Superior temporal gyrus (tissue), 1 donor: Measurements from ENCODE around the gene ARHGAP24.
"Not testable (repeated sequence)": the region's sequence is repeated elsewhere in the genome, so short reads cannot be mapped to it uniquely, and the experiment has no call there.

Experiments
- DNase-seq: peaks from one replicate; pipeline ENCODE4 v3.0.0-alpha.2; 2016; ENCODE audit errors: extremely low spot score

Gene ARHGAP24

GRCh38 chr4:85861064-85861765 is 386.3 kb downstream of the ARHGAP24 start:
- DNase-seq = no peak

GRCh38 chr4:85862896-85863295 is 387.9 kb downstream of the ARHGAP24 start:
- no peak for DNase-seq

- no peak for DNase-seq
These were observed 389.6 kb downstream of the ARHGAP24 start for GRCh38 chr4:85864259-85865205.

- DNase-seq = no peak
These were observed 390.3 kb downstream of the ARHGAP24 start for GRCh38 chr4:85865256-85865655.

DNA sequence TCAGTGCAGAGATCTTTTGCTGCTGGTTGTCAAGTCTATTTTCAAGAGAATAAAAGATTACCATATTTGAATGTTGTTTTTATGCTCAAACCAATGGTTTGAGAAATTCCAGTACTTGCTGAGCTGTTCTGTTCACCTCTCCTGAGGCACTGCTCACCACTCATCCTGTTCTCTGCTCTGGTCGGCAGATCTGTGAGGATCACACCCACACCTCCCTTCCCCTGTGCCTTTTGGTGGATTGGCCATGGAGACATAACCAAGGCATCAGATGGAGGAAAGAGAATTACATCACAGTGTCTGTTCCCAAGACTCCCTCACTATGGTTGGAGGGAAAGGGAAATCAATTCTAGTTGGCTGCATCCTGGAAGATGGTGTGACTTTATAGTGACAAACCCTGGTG is 391.6 kb downstream of the ARHGAP24 start:
- no peak for DNase-seq

DNA sequence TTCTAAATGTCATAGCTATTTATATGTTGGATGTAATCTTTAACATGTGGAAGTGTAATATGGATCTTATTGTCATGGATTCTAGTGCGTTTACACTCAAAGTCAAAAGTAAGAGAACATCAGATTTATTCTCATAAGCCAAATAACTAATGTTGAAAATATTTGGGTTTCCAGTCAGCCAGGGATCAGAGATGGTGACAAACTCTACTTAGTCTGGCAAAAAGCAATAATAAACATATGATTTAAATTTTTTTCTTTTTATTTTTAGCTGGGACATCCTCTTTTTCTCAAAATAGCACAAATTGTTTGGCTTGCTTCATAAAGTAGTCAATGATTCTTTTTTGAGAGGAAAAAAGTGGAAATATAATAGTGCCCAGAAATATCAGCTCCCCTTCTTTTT is 392.3 kb downstream of the ARHGAP24 start:
- no peak for DNase-seq

DNA sequence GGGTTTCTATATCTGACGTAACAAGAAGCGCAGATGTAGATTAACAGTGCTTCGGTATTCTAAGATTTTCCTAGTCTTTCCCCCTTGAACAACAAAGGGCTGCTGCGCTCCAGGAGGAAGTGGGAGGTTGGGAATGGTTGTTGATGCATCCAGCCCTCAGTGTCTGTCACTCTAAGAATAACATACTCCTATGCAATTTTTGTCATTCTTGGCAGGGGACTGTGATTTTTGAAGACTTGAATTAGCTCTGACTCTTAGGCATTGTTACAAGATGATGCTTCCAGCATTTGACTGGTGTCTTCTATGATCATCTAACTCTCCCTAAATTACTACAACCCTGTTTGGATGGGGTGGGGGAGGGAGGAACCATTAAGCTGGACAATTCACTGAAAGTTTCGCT is 394.2 kb downstream of the ARHGAP24 start:
- DNase-seq = no peak

DNA sequence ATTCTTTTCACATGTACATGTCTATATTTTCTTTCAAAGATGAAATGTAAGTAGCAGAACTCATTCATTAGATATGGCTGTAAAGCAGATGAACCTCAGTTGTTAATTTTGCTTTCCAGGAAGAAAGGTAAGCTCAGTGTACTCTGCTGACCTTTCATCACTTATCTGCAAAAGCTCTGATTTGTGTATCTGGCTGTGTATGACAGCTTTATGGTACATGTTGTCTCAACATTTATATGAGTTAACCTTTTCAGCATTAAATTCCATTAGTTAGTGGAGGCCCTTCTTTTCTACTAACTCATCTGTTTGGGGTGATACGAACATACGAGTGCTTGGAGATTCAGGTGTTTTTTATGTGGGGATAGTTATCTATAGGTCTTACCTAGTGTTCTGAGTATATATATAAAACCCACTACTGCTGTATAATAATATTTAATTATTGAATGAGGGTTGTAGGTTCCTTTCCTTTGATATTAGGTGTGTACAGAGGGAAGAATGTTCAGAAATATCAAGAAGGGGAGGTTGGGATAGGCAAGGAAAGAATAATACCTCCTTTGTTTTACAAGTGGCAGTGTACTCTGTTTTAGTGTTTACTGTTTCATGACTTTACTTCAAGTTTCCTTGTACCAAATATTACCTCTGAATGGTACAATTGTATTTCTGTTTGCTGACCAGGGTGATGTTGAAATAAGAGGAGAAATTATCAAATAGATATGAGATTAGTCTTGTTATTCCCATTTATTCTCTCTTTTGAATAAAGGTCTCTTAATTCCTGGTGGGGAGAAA is 395.5 kb downstream of the ARHGAP24 start:
- DNase-seq = no peak

DNA sequence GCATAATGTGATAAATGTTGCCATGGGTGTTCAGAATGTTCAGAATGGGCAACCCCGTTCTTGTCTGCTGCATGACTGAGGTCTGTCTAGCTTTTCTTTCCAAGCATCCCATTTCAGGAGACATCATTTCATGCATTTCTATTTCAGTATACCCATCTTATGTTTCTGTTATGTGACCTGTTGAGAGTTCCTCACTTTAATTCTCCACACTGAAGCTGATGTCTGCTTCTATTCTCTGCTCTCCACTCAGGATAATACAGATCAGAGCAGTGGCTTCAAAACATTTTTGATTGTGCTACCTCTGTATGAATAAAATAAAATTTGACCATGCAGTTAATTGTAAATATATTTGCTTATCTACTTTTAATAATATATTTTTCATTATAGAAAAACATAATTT is 398.6 kb downstream of the ARHGAP24 start:
- DNase-seq = no peak

DNA sequence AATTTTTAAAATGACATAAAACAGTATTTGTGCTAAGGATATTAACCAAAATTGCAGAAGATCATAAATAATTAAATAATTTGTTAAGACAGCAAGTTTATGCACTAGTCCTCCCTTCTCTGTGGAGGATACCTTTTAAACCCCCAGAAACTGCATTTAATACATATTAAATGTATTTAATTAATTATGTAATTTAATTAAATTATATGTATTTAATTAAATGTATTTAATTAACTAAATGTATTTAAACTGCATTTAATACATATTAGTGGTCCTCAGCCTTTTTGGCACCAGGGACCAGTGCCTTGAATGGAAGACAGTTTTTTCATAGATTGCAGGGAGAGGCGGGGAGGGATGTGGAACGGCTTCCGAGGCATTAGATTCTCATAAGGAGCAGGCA is 404.6 kb downstream of the ARHGAP24 start:
- DNase-seq = no peak

- no peak for DNase-seq
These were observed 408.2 kb downstream of the ARHGAP24 start for GRCh38 chr4:85883180-85883579.

DNA sequence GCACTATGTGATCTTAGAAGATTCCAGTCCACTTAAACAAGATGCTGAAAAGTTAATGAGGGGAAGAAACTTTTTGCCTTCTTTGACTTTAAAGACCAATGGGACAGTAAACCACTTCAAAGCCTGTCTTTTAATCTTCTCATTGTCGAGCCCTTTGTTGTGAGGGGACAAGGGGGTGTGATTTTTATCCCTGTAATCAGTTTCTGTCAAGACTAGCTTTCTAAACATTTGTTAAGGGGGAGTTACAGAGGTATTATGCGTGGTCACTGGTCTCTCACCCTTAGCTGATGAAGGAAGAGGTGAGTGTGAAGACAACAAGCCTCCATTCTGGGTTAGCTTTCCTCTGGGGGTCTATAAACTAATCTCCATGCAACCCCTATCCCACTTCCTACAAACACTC is 409.3 kb downstream of the ARHGAP24 start:
- no peak for DNase-seq

GRCh38 chr4:85886665-85887064 is 411.7 kb downstream of the ARHGAP24 start:
- no peak for DNase-seq

- no peak for DNase-seq
These were observed 414.4 kb downstream of the ARHGAP24 start for GRCh38 chr4:85889314-85889713.

DNA sequence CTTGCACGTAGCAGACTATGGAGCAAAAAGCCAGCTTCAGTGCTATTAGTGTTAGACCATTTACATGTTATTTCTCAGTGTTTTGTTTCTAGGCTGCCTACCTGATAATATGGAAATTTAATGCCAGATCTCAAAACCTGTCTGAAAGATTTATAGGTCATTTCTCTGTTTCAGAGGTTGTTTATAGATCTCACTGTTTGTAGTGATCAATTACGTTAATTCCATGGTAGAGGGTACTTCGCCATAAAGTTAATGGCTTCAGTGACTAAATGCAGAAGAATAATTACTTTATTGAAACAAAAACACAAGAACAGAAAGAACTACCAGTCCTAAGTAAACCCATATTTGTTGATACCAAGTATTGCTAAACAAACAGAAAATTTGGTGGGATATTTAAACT is 420.8 kb downstream of the ARHGAP24 start:
- no peak for DNase-seq

DNA sequence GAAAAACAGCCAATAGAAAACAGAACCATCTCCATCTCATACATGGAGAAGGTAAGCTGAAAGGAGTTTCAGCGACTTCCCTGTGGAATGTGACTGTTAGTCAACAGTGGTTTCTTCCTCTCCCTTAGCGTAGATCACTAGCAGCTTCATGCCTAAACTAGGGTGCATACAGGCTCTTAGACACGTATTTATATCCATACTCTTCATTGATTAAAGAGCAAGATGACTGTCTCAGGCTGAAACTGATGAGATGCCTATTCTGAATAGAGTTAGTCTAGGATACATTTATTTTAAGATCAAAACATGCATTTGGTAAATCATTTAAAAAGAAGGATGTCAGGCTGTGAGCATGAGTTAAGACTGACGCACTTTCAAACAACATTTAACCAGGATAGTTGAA is 423.3 kb downstream of the ARHGAP24 start:
- DNase-seq = no peak

DNA sequence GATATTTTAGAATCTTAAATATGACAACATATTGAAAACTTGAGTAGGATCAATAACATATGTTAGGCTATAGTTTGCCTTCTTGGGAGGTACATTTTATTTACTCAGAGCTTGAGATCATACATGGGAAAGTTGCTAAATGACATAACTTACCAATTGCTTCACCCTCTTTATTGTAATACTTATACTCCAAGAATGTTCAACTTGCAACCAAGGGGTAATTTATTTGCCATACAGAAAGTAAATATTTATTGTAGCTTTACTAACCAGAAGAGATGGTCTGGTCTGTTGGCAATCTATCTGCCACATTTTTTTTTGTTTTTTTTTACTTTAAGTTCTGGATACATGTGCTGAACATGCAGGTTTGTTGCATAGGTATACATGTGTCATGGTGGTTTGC is 426.6 kb downstream of the ARHGAP24 start:
- DNase-seq = no peak

DNA sequence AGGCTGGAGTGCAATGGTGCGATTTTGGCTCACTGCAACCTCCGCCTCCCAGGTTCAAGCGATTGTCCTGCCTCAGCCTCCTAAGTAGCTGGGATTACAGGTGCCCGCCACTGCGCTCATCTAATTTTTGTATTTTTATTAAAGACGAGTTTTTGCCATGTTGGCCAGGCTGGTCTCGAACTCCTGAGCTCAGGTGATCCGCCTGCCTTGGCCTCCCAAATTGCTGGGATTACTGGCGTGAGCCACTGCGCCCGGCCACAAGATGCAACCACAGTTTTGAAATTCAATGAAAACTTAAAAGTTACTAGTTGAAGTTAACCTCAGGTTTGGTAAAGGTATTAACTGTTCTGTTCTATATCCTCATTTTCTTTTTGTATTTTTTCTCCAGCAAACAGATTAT is 427.7 kb downstream of the ARHGAP24 start:
- not testable (repeated sequence) for DNase-seq

DNA sequence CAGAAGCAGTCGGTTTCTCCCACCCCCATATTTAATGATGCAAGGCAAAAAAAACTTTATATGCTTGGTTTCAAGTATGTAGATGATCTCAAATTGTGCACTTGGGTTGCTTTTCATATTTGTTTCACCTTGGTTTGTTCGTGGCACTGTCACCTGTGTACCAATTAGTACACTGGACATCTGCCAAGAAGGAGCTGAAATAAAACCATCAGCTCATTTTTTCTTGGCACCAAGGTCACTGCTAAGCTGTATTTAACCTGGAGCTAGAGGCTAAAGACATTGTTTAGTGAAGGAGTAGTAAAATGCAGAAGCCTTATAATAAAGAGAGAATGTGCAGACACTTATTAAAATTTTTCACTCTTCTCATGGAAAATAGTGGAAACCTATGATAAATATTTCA is 430.8 kb downstream of the ARHGAP24 start:
- no peak for DNase-seq

DNA sequence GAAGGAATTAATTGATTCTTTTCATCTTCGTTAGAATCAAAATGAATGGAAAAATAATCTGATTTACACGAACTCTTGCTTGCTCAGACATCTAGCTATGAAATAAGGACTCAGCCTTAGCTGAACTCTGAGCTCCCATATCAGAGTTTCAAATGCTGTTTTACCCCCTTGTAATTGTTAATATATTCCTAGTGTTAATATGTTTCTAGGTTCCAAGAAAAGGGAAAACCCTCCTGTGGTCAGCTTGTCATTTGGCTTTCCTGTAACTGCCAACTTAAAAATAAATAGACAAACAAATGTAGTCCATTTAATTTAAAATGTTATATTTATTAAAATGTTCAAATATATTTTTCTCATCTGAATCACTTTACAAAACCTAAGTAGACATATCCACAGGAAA is 432.1 kb downstream of the ARHGAP24 start:
- DNase-seq = no peak

DNA sequence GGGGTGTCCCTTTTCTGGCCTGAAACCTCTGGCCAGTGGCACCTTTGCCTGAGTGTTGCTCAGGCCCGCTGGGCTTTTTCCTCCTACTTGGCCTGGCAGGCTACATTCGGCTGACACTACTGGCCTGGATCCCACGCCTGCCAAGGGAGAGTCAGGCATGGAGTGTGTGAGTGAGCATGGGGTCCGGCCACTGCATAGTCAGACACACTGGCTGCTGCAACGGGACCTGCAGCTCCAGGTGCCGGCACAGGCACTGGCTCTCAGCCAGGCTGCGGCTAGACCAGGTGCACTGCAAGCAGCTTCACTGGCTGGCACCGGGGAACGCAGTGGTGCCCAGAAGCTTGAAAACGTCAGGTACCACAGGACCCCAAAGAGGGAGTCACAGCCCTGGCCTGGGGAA is 434.9 kb downstream of the ARHGAP24 start:
- no peak for DNase-seq

DNA sequence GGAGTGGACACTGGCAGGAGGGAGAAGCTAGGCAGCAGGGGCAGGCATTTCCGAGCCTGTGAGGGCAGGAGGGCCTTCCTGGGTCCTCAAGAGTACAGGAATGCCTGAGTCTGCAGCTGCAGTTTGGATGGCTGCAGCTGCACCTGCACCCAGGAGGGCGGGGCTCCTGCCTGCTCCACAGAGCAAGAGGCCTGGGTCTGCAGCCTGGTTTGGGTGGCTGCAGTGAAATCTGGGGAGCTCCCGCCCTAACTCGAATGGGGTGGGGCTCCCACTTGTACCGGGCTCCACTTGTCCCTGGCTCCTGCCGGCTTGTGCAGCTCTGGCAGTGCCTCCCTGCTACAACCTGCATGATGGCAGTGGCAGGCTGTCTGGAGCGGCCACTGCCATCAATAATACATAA is 436.0 kb downstream of the ARHGAP24 start:
- no peak for DNase-seq
